Endodermal cell (in vitro differentiated cells): ENCODE results near the gene CYSTM1. TPM values are rescaled to one million over a fixed set of nuclear protein-coding genes. Genes with fewer than 3 reads are reported as not detected.

Experiments
- DNase-seq: peaks from one replicate; pipeline ENCODE4 v3.0.0-alpha.2; 2017
- H3K27ac ChIP-seq: 2 replicates; pipeline ENCODE4 v1.5.1; 2013; ENCODE audit warnings: mild to moderate bottlenecking, low read depth, low read length, moderate library complexity
- H3K27me3 ChIP-seq: 2 replicates; pipeline ENCODE4 v1.6.1; 2013; ENCODE audit warnings: mild to moderate bottlenecking, low read length, moderate library complexity; ENCODE audit not compliant: insufficient read depth, control insufficient read depth, poor library complexity, severe bottlenecking
- H3K36me3 ChIP-seq: 2 replicates; pipeline ENCODE4 v1.7.0; 2013; ENCODE audit warnings: mild to moderate bottlenecking, low read length, moderate library complexity; ENCODE audit not compliant: control insufficient read depth, insufficient read depth
- H3K4me1 ChIP-seq: one replicate; pipeline ENCODE4 v1.7.0; 2013; ENCODE audit warnings: low read length; ENCODE audit not compliant: control insufficient read depth, insufficient read depth
- H3K4me3 ChIP-seq: 2 replicates; pipeline ENCODE4 v1.5.1; 2013; ENCODE audit warnings: mild to moderate bottlenecking, low read length, moderate library complexity
- H3K9ac ChIP-seq: 2 replicates; pipeline ENCODE4 v1.6.1; 2013; ENCODE audit warnings: mild to moderate bottlenecking, low read length, moderate library complexity; ENCODE audit not compliant: poor library complexity, severe bottlenecking; ENCODE audit errors: extremely low read depth
- H3K9me3 ChIP-seq: 2 replicates; pipeline ENCODE4 v1.6.1; 2013; ENCODE audit warnings: mild to moderate bottlenecking, low read length, moderate library complexity; ENCODE audit not compliant: control insufficient read depth
- H3K27ac Mint-ChIP-seq: 2 replicates; pipeline ENCODE4 v1.8.0; 2020; ENCODE audit warnings: mixed read lengths
- H3K27me3 Mint-ChIP-seq: 2 replicates; pipeline ENCODE4 v1.8.0; 2021; ENCODE audit warnings: mild to moderate bottlenecking, mixed read lengths; ENCODE audit not compliant: insufficient read depth
- H3K36me3 Mint-ChIP-seq: 2 replicates; pipeline ENCODE4 v1.8.0; 2020; ENCODE audit warnings: low read depth, mixed read lengths
- H3K4me1 Mint-ChIP-seq: 2 replicates; pipeline ENCODE4 v1.8.0; 2020; ENCODE audit warnings: mixed read lengths
- H3K4me3 Mint-ChIP-seq: 2 replicates; pipeline ENCODE4 v1.8.0; 2020; ENCODE audit warnings: mild to moderate bottlenecking, moderate library complexity, mixed read lengths
- H3K9me3 Mint-ChIP-seq: 2 replicates; pipeline ENCODE4 v1.8.0; 2020; ENCODE audit warnings: mild to moderate bottlenecking, mixed read lengths
- WGBS, 2 experiments: methylation state at CpG; one replicate each; pipeline versions ENCODE4 v1.1.5 to v1.1.7; 2013; ENCODE audit warnings: missing lambda C conversion rate in 2 of 2, mixed read lengths in 1 of 2; ENCODE audit not compliant: insufficient coverage in 1 of 2, insufficient read length in 1 of 2; 5-methylcytosine and 5-hydroxymethylcytosine counted together
- total RNA-seq, 2 donors: library from RNA; stranded (reverse); fragmentation: NEBNext Ultra II Directional in 1 of 2; extraction: Animal tissue kit (Norgen Biotek cat#: 25700) in 1 of 2; gene quantifications; 2 replicates in 1 of 2; 3 replicates in 1 of 2; pipeline ENCODE4 v1.2.1, GENCODE V29; 2021
- TF ChIP-seq, protein P1 (sequence below): fragments of 200-600 bp; sonication (generic); conservative IDR thresholded peaks from 2 replicates; pipeline ENCODE4 v1.5.0; 2021; ENCODE audit warnings: antibody characterized with exemption, mild to moderate bottlenecking

Gene CYSTM1
- total RNA-seq, 2 donors from 2014 or later: 30.7 to 38.1 TPM

GRCh38 chr5:140282266-140282665 is 107.3 kb downstream of the CYSTM1 start:
- H3K36me3 Mint-ChIP-seq: peaks cover 20% of the 10 kb centered on the region
- H3K9me3 ChIP-seq: peaks cover 13% of the 10 kb centered on the region
- no peaks in the 10 kb centered on the region for H3K4me1 Mint-ChIP-seq
- WGBS, 2 experiments: no CpG with 5 or more reads among the region's 2 CpGs
- no peak overlapping the region for H3K4me3 Mint-ChIP-seq
- DNase-seq: no peak
- peaks cover 7% of the 10 kb centered on the region for H3K9me3 Mint-ChIP-seq
- H3K27ac Mint-ChIP-seq: no peak overlapping the region
- no peak overlapping the region for H3K9ac ChIP-seq
- no peak overlapping the region for H3K27ac ChIP-seq
- TF ChIP-seq, protein P1, sequence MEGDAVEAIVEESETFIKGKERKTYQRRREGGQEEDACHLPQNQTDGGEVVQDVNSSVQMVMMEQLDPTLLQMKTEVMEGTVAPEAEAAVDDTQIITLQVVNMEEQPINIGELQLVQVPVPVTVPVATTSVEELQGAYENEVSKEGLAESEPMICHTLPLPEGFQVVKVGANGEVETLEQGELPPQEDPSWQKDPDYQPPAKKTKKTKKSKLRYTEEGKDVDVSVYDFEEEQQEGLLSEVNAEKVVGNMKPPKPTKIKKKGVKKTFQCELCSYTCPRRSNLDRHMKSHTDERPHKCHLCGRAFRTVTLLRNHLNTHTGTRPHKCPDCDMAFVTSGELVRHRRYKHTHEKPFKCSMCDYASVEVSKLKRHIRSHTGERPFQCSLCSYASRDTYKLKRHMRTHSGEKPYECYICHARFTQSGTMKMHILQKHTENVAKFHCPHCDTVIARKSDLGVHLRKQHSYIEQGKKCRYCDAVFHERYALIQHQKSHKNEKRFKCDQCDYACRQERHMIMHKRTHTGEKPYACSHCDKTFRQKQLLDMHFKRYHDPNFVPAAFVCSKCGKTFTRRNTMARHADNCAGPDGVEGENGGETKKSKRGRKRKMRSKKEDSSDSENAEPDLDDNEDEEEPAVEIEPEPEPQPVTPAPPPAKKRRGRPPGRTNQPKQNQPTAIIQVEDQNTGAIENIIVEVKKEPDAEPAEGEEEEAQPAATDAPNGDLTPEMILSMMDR: no peak
- no peaks in the 10 kb centered on the region for H3K4me1 ChIP-seq
- peaks cover 33% of the 10 kb centered on the region for H3K36me3 ChIP-seq
- H3K27me3 Mint-ChIP-seq: no peaks in the 10 kb centered on the region
- H3K4me3 ChIP-seq: no peak overlapping the region
- no peaks in the 10 kb centered on the region for H3K27me3 ChIP-seq

- no peaks in the 10 kb centered on the region for H3K4me1 ChIP-seq
- Mint-ChIP-seq H3K4me1 (no peaks in the 10 kb centered on the region), H3K27me3 (no peaks in the 10 kb centered on the region), H3K36me3 (peaks cover 7% of the 10 kb centered on the region), H3K27ac (no peak overlapping the region), H3K4me3 (no peak overlapping the region), H3K9me3 (no peaks in the 10 kb centered on the region)
- H3K36me3 ChIP-seq: peaks cover 25% of the 10 kb centered on the region
- WGBS, 2 experiments: 82 to 100% methylated on average over 1 to 3 of the region's 3 CpGs
- no peaks in the 10 kb centered on the region for H3K27me3 ChIP-seq
- DNase-seq: no peak
- no peak overlapping the region for H3K9ac ChIP-seq
- H3K9me3 ChIP-seq: no peaks in the 10 kb centered on the region
- H3K4me3 ChIP-seq: no peak overlapping the region
- no peak overlapping the region for H3K27ac ChIP-seq
- TF ChIP-seq, protein P1: no peak
Measured at GRCh38 chr5:140284013-140284412, 109.0 kb downstream of the CYSTM1 start.

DNA sequence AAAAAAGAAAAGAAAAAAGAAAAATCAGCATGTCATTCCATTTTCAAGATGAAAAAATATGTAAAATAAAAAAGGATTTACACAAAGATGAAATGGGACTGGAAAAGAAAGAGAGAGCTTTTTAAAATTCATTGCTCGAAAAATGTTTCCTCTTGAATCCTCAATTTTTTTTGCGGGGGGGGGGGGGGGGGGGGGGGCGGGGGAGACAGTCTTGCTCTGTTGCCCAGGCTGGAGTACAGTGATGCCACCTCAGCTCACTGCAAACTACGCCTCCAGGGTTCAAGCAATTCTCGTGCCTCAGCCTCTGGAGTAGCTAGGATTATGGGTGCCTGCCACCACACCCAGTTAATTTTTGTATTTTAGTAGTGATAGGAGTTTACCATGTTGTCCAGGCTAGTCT is 111.4 kb downstream of the CYSTM1 start:
- H3K4me3 Mint-ChIP-seq: no peak overlapping the region
- no peak overlapping the region for H3K27ac Mint-ChIP-seq
- H3K9ac ChIP-seq: no peak overlapping the region
- DNase-seq: no peak
- no peaks in the 10 kb centered on the region for H3K27me3 ChIP-seq
- WGBS, 2 experiments: 90 to 100% methylated on average over 1 to 2 of the region's 5 CpGs
- no peak overlapping the region for H3K27ac ChIP-seq
- peaks cover 19% of the 10 kb centered on the region for H3K36me3 ChIP-seq
- no peaks in the 10 kb centered on the region for H3K27me3 Mint-ChIP-seq
- TF ChIP-seq, protein P1: no peak
- no peak overlapping the region for H3K4me3 ChIP-seq
- no peaks in the 10 kb centered on the region for H3K9me3 ChIP-seq
- H3K36me3 Mint-ChIP-seq: no peaks in the 10 kb centered on the region
- H3K4me1 Mint-ChIP-seq: no peaks in the 10 kb centered on the region
- no peaks in the 10 kb centered on the region for H3K9me3 Mint-ChIP-seq
- H3K4me1 ChIP-seq: no peaks in the 10 kb centered on the region
